Measurements from ENCODE around the gene SQOR.

The SQOR gene

GRCh38 chr15:45666119-45666875 lies 31.5 kb downstream of the SQOR start:
- no peak for ATAC-seq
- H3K36me3 Mint-ChIP-seq, result peaks cover 89% of the 10 kb centered on the region
- peak overlapping the region; percentile 84 for H3K27ac Mint-ChIP-seq

GRCh38 chr15:45667002-45667401 lies 32.2 kb downstream of the SQOR start:
- Mint-ChIP-seq H3K4me3 (no peak overlapping the region), H3K27ac (peak overlapping the region; percentile 83), H3K4me1 (peaks cover 18% of the 10 kb centered on the region), H3K9me3 (no peaks in the 10 kb centered on the region), H3K36me3 (peaks cover 90% of the 10 kb centered on the region)
- no peak for ATAC-seq
- DNase-seq (ENCODE audit: low spot score in 2 of 2), result no peak

More at GRCh38 chr15:45666119-45666875, 31.5 kb downstream of the SQOR start:
- Mint-ChIP-seq H3K4me3 (no peak overlapping the region), H3K9me3 (no peaks in the 10 kb centered on the region), H3K4me1 (peaks cover 18% of the 10 kb centered on the region)
- no peak for DNase-seq (ENCODE audit: low spot score in 2 of 2)

GRCh38 chr15:45668386-45668785 lies 33.6 kb downstream of the SQOR start:
- Mint-ChIP-seq H3K4me1 (peaks cover 18% of the 10 kb centered on the region), H3K9me3 (no peaks in the 10 kb centered on the region), H3K27ac (peak overlapping the region; percentile 83), H3K36me3 (peaks cover 94% of the 10 kb centered on the region), H3K4me3 (no peak overlapping the region)
- DNase-seq (ENCODE audit: low spot score in 2 of 2), result no peak
- ATAC-seq, result no peak

GRCh38 chr15:45669422-45669821 lies 34.6 kb downstream of the SQOR start:
- peaks cover 94% of the 10 kb centered on the region for H3K36me3 Mint-ChIP-seq
- no peak for DNase-seq (ENCODE audit: low spot score in 2 of 2)
- no peak for ATAC-seq
- no peak overlapping the region for H3K27ac Mint-ChIP-seq
- H3K9me3 Mint-ChIP-seq, result no peaks in the 10 kb centered on the region
- H3K4me1 Mint-ChIP-seq, result peaks cover 9% of the 10 kb centered on the region
- no peak overlapping the region for H3K4me3 Mint-ChIP-seq

GRCh38 chr15:45670091-45670490 lies 35.3 kb downstream of the SQOR start:
- peak overlapping the region; percentile 1 for H3K27ac Mint-ChIP-seq
- H3K9me3 Mint-ChIP-seq, result no peaks in the 10 kb centered on the region
- DNase-seq (ENCODE audit: low spot score in 2 of 2), result no peak
- H3K36me3 Mint-ChIP-seq, result peaks cover 94% of the 10 kb centered on the region
- H3K4me1 Mint-ChIP-seq, result peaks cover 7% of the 10 kb centered on the region
- no peak for ATAC-seq
- no peak overlapping the region for H3K4me3 Mint-ChIP-seq

GRCh38 chr15:45670511-45670910 lies 35.7 kb downstream of the SQOR start:
- H3K9me3 Mint-ChIP-seq, result no peaks in the 10 kb centered on the region
- H3K4me1 Mint-ChIP-seq, result peaks cover 7% of the 10 kb centered on the region
- no peak overlapping the region for H3K4me3 Mint-ChIP-seq
- H3K27ac Mint-ChIP-seq, result peak overlapping the region; percentile 1
- H3K36me3 Mint-ChIP-seq, result peaks cover 94% of the 10 kb centered on the region
- ATAC-seq (no peak), DNase-seq (ENCODE audit: low spot score in 2 of 2) (no peak)

- no peak overlapping the region for H3K27ac Mint-ChIP-seq
- DNase-seq (ENCODE audit: low spot score in 2 of 2) (no peak), ATAC-seq (no peak)
- peaks cover 100% of the 10 kb centered on the region for H3K36me3 Mint-ChIP-seq
- H3K4me3 Mint-ChIP-seq, result no peak overlapping the region
- no peaks in the 10 kb centered on the region for H3K9me3 Mint-ChIP-seq
- H3K4me1 Mint-ChIP-seq, result no peaks in the 10 kb centered on the region
Observed at GRCh38 chr15:45674677-45675076, 39.8 kb downstream of the SQOR start.

- Mint-ChIP-seq H3K36me3 (peaks cover 97% of the 10 kb centered on the region), H3K4me1 (no peaks in the 10 kb centered on the region), H3K27ac (peak overlapping the region; percentile 76), H3K9me3 (no peaks in the 10 kb centered on the region), H3K4me3 (no peak overlapping the region)
- DNase-seq (ENCODE audit: low spot score in 2 of 2), result no peak
- no peak for ATAC-seq
Observed at GRCh38 chr15:45677797-45678196, 43.0 kb downstream of the SQOR start.

- peaks cover 97% of the 10 kb centered on the region for H3K36me3 Mint-ChIP-seq
- DNase-seq (ENCODE audit: low spot score in 2 of 2) (no peak), ATAC-seq (no peak)
- no peak overlapping the region for H3K4me3 Mint-ChIP-seq
- peak overlapping the region; percentile 76 for H3K27ac Mint-ChIP-seq
- H3K4me1 Mint-ChIP-seq, result no peaks in the 10 kb centered on the region
- no peaks in the 10 kb centered on the region for H3K9me3 Mint-ChIP-seq
Observed at GRCh38 chr15:45678459-45679178, 43.8 kb downstream of the SQOR start.

GRCh38 chr15:45684533-45684932 lies 49.7 kb downstream of the SQOR start:
- Mint-ChIP-seq H3K4me1 (no peaks in the 10 kb centered on the region), H3K27ac (no peak overlapping the region), H3K36me3 (peaks cover 97% of the 10 kb centered on the region), H3K4me3 (no peak overlapping the region), H3K9me3 (no peaks in the 10 kb centered on the region)
- no peak for DNase-seq (ENCODE audit: low spot score in 2 of 2)
- ATAC-seq, result no peak

- peak; percentile 60 for ATAC-seq
- Mint-ChIP-seq H3K4me1 (no peaks in the 10 kb centered on the region), H3K9me3 (no peaks in the 10 kb centered on the region), H3K4me3 (no peak overlapping the region), H3K27ac (peak overlapping the region; percentile 14), H3K36me3 (peaks cover 78% of the 10 kb centered on the region)
- DNase-seq (ENCODE audit: low spot score in 2 of 2), result no peak
Observed at GRCh38 chr15:45689616-45690015, 54.8 kb downstream of the SQOR start.

- DNase-seq (ENCODE audit: low spot score in 2 of 2) (no peak), ATAC-seq (no peak)
- Mint-ChIP-seq H3K36me3 (peaks cover 74% of the 10 kb centered on the region), H3K4me1 (no peaks in the 10 kb centered on the region), H3K9me3 (no peaks in the 10 kb centered on the region), H3K27ac (peak overlapping the region; percentile 14), H3K4me3 (no peak overlapping the region)
Observed at GRCh38 chr15:45690581-45691260, 55.9 kb downstream of the SQOR start.

- ATAC-seq (no peak), DNase-seq (ENCODE audit: low spot score in 2 of 2) (no peak)
- Mint-ChIP-seq H3K27ac (no peak overlapping the region), H3K4me3 (no peak overlapping the region), H3K36me3 (peaks cover 6% of the 10 kb centered on the region), H3K4me1 (peaks cover 23% of the 10 kb centered on the region), H3K9me3 (no peaks in the 10 kb centered on the region)
Observed at GRCh38 chr15:45701108-45701507, 66.3 kb downstream of the SQOR start.

- Mint-ChIP-seq H3K4me1 (peaks cover 24% of the 10 kb centered on the region), H3K27ac (no peak overlapping the region), H3K36me3 (no peaks in the 10 kb centered on the region), H3K4me3 (no peak overlapping the region), H3K9me3 (no peaks in the 10 kb centered on the region)
- ATAC-seq (no peak), DNase-seq (ENCODE audit: low spot score in 2 of 2) (no peak)
Observed at GRCh38 chr15:45702041-45702440, 67.2 kb downstream of the SQOR start.

- peak overlapping the region; percentile 82 for H3K4me3 Mint-ChIP-seq
- no peak overlapping the region for H3K27ac Mint-ChIP-seq
- no peaks in the 10 kb centered on the region for H3K36me3 Mint-ChIP-seq
- H3K9me3 Mint-ChIP-seq, result no peaks in the 10 kb centered on the region
- peaks cover 24% of the 10 kb centered on the region for H3K4me1 Mint-ChIP-seq
- ATAC-seq (no peak), DNase-seq (ENCODE audit: low spot score in 2 of 2) (no peak)
Observed at GRCh38 chr15:45703670-45704328, 69.0 kb downstream of the SQOR start.

All from stimulated activated effector memory CD8-positive, alpha-beta T cell treated with anti-CD3 and anti-CD28 coated beads, Interleukin-12 subunit alpha, Interleukin-12 subunit beta, amount 100 ng/mL, for 72 hours (primary cell).